GM19240 (cell line): ENCODE results near the gene ACSL6.

Experiments
- DNase-seq: peaks from one replicate; pipeline ENCODE4 v3.0.0; 2011; ENCODE audit warnings: low spot score; ENCODE audit not compliant: insufficient read length

The ACSL6 gene

DNA sequence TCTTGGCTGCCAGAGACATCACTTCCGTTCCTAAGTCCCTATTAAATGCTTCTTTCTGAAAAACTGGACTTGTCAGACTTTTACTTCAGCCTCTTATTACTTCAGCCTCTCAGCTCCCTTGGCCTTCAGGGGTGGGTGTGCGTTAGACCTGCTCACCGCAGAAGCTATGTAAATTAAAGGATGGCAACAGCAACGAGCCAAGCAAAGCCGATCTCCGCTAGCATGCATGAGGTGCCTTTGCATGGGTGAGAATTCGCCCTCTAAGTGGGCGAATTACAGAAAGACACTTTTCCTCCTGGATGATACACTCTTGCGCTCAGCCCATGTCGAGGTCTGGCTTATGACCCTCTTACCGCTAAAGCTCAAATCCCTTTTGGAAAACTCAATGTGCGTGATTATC lies 38.1 kb upstream of the ACSL6 start:
- DNase-seq = no peak

DNA sequence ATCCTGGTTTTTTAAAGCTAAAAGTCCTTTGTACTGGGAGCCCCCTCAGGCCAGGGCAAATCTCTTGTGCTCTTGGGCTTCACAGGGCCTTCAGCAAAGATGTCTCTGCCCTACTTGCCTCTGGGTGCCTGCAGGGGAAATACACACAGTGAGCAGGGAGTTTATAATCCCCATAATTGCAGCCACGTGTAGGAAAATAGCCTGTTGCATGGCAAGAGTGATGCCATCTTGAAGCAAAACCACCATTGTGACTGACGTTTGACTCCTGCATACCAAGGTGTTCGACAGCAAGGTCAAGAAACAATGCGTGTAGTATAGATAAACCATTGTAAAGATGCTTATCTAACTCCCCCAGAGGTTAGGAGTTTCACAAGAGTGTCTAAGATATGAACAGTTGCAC lies 37.6 kb upstream of the ACSL6 start:
- no peak for DNase-seq

DNA sequence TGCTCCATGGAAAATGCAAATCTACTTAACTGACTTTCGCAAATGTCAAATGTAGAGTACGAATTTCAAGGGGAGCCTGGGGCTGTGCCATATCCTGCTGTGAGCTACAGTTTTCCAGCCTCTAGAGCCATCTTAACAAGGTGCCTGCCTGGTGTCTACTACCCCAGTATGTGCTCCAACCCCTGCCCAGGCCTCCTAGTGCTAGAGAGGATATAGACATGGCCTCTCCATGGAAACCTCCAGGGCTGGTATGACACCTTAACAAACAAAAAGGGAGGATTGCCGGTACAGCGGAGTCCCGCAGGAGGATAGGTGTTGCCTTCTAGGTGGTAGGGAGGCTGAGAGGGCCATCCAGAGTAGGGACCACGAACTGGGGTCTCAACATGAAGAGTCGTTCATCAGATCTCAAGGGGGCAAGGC lies 35.4 kb upstream of the ACSL6 start:
- DNase-seq = no peak

DNA sequence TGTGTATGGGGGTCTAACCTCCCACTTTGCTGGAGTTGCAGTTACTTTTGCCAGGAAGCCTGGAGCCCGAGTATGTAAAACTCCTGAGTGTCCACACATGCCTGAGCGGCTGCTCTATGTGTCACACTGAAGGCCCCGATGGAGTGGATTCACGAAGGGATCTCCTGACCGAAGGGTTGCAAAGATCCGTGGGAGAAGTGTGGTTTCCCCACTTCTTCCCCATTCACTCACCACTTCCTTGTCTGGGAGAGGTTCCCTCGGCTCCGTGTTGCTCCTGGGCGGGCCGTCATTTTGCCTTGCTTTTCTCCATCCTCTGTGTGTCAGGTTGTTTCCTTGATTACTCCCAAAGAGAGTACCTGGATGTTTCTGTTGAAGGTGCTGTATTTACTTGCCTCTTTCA lies 32.7 kb upstream of the ACSL6 start:
- no peak for DNase-seq

DNA sequence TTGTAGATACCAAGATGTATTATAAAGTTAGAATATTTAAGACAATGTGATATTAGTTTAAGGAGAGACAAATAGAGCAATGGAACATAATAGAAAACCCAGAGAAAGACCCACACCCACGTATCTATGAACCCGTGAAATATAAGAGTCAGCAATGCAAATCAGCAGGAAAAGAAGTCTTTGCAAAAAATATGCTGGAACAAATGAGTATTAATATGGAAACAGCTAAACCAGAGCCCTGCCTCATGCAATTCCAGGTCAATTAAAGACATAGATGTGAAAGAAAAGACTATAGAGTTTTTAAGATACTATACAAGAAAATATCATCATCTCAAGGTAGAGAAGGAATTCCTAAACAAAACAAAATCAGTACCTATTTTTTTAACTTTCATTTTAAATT lies 25.9 kb upstream of the ACSL6 start:
- DNase-seq = no peak

DNA sequence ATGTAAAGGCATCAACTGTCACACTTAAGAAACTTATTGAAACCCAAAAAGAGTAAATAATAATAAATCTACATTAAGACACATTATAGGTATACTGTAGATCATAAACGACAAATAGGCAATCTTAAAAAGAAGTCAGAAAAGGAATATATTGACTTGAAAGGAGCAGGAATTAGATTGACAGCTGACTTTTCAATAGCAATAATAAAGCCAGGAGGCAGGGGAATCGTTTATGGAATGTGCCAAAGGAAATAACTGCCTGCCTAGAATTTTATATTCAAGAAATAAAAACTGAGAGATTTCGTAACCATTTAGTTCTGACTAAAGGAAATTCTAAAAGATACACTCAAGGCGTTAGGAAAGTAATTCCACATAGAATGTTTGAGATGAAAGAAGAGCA lies 21.7 kb upstream of the ACSL6 start:
- no peak for DNase-seq

DNA sequence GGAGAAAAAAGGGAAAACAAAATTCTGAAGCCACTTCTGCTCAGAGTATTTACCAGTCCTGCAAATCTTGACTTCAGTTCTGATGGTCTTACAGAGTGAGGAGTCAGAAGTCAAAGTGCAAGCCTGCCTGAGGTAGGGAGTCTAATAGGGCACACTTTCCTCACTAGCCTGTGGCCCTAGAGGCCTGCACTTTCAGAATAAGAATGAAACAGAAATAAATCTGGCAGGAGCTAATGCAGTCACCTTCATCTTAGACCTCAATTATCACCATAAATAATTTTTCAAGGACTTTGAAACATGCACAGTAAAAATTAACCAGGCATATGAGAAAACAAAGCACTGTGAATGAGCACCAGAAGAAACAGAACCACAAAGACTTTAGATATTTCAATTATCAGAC lies 20.7 kb upstream of the ACSL6 start:
- no peak for DNase-seq

DNA sequence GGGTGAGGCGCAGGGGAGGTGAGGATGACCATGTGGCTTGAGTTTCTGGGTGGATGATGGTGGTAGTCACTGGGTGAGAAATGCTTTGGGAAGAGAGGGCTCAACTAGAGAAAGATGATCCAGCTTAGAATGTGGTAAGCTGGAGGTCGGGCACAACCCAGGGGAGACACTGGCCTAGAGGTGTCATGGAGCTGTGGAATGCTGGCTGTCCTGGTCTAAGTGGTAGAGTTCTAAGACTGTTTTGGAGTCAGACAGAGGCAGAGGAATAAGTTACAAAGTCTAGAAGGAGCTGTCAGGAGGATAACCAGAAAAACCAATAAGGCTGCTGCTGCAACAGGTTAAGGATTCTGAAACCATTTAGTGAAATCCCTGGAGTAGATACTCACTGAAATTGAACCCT lies 19.2 kb upstream of the ACSL6 start:
- DNase-seq = no peak

DNA sequence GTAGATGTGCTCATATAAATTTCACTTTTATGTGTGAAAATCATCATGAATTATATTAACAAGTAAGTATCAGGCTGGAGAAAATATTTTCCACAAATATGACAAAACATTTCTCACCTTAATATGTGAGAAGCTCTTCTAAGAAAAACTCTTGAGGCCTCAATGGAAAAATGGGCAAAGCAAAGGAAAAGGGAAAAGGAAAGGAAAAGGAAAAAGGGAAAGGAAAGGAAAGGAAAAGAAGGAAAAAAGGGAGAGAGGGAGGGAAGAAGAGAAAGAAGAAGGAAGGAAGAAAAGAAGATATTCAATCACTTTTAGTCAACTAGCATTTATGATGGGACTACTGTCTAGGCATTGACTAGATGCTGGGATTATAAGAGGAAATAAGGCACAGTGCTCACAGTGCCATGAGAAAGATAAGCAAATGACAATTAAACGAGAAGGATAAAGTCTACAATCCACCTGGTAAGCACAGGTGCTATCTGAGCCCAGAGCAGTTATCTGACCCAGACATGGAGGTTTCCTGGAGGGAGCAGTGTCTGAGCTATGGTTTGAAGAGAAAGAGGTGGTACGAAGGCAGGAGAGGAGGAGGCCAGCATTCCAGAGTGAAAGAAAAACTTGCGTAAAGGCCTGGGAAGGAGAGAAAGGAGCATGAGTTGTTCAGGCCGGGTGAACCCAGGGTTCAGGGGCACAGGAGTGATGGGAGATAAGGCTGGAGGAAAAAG lies 18.3 kb upstream of the ACSL6 start:
- DNase-seq = no peak

DNA sequence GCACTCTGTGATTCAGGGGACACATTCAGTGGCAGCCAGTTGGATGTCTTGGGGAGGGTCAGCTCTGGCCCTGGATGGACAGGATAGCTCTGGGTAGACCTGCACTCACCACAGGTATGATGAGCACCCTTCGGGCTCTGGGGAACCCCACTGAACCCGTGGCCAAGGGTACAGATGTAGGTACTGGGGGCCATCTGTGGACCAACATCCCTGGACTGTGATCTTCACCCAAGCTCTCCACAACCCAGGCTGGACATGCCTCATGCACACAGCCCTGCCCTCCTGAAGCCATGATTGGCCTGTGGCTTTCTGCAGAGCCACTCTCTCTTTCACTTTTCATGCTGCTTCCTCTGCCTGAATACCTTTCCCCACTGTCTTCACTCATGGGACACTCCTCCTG lies 15.6 kb upstream of the ACSL6 start:
- DNase-seq = no peak

DNA sequence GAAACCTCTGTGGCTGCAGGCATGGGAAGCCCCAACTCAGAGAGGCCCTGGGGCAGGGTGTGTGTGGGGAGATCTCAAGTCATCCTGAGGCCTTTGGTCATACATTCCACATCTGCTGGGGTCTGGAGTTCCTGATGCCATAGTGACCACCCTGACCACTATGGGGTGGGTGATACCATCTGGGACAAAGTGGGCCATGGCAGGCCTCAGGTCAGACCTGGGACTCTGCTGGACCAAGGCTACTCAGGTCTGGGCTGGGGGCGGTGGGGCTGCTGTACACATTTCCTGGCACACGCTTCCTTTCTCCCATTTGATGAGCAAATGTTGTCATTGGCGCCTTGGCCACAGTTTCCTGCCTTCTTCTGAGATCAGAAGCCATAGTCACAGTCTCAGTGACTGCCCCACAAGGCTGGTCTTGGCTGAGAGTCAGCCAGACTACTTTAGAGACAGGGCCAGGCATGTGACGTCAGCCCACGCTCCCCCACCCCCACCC lies 15.1 kb upstream of the ACSL6 start:
- DNase-seq = no peak

DNA sequence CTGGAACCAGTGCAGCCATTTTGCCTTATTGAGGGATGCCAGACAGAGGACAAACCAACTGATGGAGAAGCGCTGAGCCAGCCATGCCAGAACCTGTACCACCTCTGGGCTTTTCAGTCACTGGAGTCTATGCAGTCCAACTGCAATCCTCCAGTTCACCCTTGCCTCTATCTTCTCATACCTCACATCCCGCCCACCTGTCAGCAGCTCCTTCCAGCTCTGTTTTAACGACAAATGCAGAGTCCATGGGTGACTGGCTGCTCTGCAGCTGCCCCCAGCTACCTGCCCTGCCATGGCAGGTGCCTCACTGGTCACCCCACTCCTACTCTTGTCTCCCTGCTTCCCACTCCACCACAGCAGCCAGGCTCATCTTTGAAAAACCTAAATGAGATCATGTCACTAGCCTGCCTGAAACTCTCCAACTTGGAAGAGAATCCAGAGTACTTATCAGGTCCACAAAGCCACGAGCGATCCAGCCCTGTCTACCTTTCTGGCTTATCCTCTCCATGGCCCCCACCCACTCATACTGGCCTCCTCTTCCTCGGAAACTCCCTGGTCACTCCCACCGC lies 14.0 kb upstream of the ACSL6 start:
- DNase-seq = no peak

DNA sequence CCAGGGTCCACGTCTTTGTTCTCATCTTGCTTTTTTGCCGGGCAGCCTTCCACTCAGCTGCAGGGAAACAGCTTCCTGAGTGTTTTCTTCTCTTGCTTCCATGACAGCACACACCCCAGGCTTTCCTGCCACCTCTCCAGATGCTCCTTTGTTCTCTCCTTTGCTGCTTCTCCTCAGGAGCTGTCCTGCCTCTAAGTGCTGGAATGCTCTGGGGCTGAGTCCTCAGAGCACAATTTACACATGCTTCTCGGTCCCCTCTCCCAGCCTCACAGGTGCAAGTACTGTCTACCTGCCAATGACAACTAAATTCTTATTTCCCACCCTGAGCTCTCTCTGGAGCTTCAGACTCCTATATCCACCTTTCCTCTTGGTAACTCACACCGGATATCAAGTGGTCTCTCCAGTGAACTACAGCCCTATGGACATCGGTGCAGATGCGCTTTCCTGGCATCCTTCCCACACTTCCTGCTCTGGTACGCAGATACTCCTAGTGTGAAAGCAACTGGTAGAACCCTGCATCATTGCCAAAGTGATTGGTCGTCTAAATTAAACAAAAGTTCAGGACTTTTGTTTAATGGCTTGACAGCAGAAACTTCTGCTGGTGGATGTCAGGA lies 13.4 kb upstream of the ACSL6 start:
- no peak for DNase-seq

DNA sequence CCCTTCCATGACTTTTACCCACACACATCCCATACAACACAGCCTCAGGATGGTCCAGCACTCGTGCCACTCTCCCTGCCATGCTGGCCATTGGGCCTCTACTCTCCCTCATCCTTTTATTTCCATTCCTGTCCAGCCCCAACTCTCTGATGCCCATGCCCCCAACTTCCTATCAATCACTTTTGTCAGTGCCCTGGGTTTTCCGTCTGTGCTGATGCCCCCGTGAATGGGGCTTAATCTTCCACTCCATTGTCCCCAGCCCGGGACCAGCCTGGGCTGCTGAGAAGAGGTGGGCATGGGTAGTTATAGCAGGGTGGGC lies 12.6 kb upstream of the ACSL6 start:
- no peak for DNase-seq

DNA sequence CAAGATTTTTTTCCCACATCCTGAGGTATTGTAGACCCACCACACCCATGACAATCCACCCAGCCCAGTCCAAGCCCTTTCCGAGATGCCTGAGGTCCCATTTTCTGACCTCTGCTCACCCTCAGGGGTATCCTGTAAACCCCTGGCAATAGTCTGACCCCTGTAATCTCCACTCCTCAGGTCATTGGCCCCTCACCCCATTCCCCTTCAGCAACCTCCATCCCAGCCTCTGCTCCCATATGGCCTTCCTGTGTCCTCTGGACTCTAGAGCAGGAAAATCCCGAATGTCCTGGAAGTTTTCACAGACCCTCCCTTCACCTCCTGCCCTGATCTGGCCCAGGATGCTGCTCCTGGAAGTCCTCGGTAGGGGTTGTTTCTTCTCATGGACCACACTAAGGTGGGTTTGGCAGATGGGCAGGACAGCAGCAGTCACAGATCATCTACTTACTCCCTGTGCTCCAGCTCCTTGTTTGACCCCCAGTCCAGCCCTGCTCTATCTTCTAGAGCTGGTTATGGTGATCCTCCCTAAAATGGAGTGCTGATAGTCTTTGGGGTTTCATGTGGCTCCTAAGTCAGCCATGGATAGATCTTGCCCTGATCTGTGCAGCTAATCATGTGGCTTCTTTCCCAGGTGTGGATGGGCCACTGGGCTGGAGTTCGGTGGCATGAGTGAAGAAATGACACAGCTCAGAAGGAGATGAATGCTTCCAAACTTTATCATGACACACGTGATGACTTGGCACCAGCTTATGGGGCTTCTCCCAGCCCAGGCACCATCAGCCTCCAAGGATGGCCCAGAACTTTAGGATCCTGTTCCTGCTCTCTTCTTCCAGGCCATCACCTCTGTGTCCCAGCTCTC lies 12.0 kb upstream of the ACSL6 start:
- no peak for DNase-seq

DNA sequence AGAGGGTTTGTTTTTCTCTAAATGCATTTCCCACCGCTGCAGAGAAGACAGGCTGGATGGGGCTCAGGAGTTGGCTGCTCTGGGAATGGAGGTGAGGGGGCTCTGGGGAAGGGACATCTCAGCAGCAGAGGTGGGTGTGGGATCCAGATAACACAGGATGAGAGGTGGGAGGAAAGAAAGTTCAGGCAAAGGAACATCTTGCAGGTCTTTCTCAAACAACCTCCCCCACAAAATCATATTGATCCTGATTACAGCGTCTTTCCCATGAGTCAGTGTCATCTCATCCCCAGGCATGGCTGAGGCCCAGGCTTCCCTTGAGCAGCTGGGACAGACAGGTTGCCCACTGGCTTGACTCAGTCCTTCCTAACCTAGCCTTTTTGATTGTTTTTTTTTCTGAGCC lies 11.3 kb upstream of the ACSL6 start:
- DNase-seq = no peak

DNA sequence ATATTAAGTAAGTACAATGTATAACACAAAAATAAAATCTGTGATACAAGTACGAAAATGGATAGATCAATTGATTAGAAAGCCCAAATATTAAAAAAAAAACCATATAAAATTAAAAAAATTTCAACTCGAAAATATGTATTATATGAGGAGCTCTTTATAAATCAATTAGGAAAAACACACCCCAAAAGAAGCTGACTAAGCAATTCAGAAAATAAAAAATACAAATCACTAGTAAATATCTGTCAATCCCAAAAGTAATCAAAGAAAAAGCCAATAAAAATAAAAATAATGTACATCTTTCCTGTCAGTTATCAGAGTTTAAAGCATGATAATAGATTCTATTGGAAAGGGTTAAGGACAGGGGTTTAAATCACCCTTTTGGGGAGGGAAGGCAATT lies 10.2 kb upstream of the ACSL6 start:
- no peak for DNase-seq

DNA sequence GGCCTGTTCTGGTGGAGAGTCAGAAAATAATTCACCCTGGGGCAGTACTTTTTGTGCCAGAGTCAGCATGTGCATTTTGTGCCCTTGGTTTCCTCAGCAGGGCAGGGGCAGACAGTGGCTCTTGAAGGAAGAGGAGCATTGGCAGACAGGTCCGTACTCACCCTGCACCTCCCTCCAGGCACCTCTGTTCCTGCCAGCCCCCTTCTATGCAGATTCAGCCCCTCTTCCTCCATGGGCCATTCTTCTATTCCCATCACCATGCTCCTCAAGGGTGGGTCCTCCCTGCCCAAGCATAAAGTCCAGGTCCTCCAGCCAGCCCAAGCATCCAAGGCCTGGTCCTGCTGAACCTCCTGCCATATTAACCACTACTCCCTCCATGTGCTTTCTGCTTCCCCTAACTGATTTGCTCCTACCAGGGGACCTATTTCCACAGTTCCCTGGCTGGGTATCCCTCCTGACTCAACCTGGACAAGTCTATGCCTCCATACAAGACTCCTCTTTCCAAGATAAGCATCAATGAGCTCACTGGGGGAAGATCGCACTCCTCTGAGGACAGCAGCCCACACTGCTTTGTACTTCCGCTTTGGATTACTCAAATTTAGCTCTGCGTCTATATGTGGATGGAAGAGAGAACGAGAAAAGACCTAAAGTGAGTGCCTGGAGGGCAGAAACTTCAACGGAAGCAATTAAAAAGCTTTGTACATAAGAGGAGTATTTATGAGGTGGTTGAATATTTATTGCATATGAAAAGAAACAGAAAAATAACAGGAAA lies 9.3 kb upstream of the ACSL6 start:
- no peak for DNase-seq

DNA sequence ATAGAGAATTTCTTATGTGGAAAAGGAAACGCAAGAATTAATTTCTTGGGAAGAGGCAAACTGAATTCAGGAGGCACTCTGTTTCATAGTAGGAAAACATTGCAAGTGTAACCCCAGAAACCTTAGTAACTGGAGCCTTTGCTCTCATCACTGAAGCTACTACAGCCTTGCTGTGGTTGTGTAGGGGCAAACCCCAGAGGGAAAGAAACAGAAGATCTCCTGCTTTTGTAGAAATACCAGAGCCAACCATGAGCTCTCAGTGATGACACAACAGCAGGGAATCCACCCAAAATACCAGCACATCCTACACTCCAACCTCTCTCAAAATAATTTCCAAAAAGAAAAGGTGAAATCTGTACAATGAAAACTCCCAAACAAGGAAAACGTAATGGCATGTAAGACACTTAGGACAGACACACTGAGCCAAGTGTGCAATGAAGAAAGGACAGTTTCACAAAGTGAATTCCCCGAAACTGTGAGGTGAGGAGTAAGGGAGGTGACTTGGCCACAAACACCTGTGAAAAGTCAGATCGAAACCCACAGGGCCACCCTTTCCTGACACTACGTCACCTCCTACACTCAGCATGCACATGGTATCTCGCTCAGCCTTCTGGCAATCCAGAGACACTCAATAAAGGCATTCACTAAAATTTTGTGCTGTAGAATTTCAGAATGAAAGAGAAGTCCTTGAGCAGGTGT lies 8.5 kb upstream of the ACSL6 start:
- peak; percentile 87 for DNase-seq

DNA sequence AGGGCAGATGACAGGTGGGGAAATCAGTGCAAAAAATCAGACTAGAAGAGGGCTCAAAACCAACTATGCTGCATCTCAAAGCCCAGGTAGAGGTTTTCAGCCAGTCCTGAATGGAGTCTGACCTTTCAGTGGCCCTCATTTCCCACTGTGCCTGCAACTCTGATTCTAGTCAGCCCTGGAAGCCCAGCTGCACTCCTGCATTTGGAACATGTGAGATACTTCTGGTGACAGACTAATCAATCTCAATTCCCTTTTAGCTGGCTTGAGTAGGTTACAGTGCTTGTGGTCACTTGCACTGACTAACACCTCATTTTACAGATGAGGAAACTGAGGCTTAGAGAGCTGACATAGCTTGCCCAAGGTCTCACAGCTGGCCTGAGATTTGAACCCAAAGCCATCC lies 7.9 kb upstream of the ACSL6 start:
- DNase-seq = no peak
